Naive B cell (primary cell): Measurements from ENCODE around the gene SMIM27. TPM values are rescaled to one million over a fixed set of nuclear protein-coding genes. Genes with fewer than 3 reads are reported as not detected.

Experiments
- ATAC-seq, 2 donors: fragments of 150-1000 bp; cut with Tn5 transposase; 2 replicates each; pipeline ENCODE4 v1.10.0; 2021; ENCODE audit warnings: low read depth in 2 of 2, mild to moderate bottlenecking in 2 of 2, moderate library complexity in 2 of 2
- DNase-seq: peaks from one replicate; pipeline ENCODE4 v3.0.0; 2022
- H3K27ac Mint-ChIP-seq, 6 donors: one replicate each; pipeline ENCODE4 v1.8.0; 2020 to 2022; ENCODE audit warnings: mild to moderate bottlenecking in 6 of 6, mixed read lengths in 6 of 6, moderate library complexity in 5 of 6, inconsistent platforms in 2 of 6
- H3K27me3 Mint-ChIP-seq, 3 donors: one replicate each; pipeline ENCODE4 v1.8.0; 2021 to 2022; ENCODE audit warnings: mixed read lengths in 3 of 3, mild to moderate bottlenecking in 1 of 3
- H3K36me3 Mint-ChIP-seq, 2 donors: one replicate each; pipeline ENCODE4 v1.8.0; 2020 to 2022; ENCODE audit warnings: mixed read lengths in 2 of 2, inconsistent platforms in 1 of 2, mild to moderate bottlenecking in 1 of 2
- H3K4me1 Mint-ChIP-seq, 3 donors: one replicate each; pipeline ENCODE4 v1.8.0; 2020 to 2022; ENCODE audit warnings: mixed read lengths in 3 of 3, inconsistent platforms in 1 of 3, mild to moderate bottlenecking in 1 of 3, moderate library complexity in 1 of 3
- H3K4me3 Mint-ChIP-seq, 8 donors: one replicate each; pipeline ENCODE4 v1.8.0; 2020 to 2022; ENCODE audit warnings: mild to moderate bottlenecking in 8 of 8, mixed read lengths in 8 of 8, moderate library complexity in 8 of 8, inconsistent platforms in 2 of 8
- H3K9me3 Mint-ChIP-seq, 7 donors: one replicate each; pipeline ENCODE4 v1.8.0; 2020 to 2022; ENCODE audit warnings: mixed read lengths in 7 of 7, mild to moderate bottlenecking in 5 of 7, inconsistent platforms in 2 of 7, moderate library complexity in 1 of 7
- polyA plus RNA-seq, 6 donors: library from polyadenylated mRNA; unstranded; fragments of 300-500 nt; fragmentation: Illumina TruSeq; gene quantifications; one replicate each; pipeline ENCODE4 v1.2.3, GENCODE V29; 2021; ENCODE audit warnings: low read depth in 6 of 6

The SMIM27 gene
- polyA plus RNA-seq, 6 donors from 2014 or later: 28.8 to 107 (median 80.0) TPM

GRCh38 chr9:32570262-32570661 lies 18.1 kb downstream of the SMIM27 start:
- DNase-seq (no peak), ATAC-seq (no peak)
- peaks cover 24 to 30% (median 29%) of the 10 kb centered on the region in 3 donors for H3K4me1 Mint-ChIP-seq
- H3K27ac Mint-ChIP-seq: peak overlapping the region in 2 of 6 donors; percentile 1 to 17
- no peaks in the 10 kb centered on the region for H3K27me3 Mint-ChIP-seq
- peak overlapping the region in 1 of 8 donors; percentile 21 for H3K4me3 Mint-ChIP-seq
- H3K9me3 Mint-ChIP-seq: no peaks in the 10 kb centered on the region
- H3K36me3 Mint-ChIP-seq: peaks cover 0 to 9% of the 10 kb centered on the region in 2 donors

GRCh38 chr9:32571969-32572899 lies 20.1 kb downstream of the SMIM27 start:
- Mint-ChIP-seq H3K27me3 (peaks cover 0 to 13% (median 0%) of the 10 kb centered on the region in 3 donors), H3K9me3 (no peaks in the 10 kb centered on the region), H3K36me3 (peaks cover 0 to 9% of the 10 kb centered on the region in 2 donors), H3K4me1 (peaks cover 24 to 29% (median 26%) of the 10 kb centered on the region in 3 donors), H3K4me3 (peak overlapping the region; percentile 99 to 100 (median 100)), H3K27ac (peak overlapping the region; percentile 96 to 99 (median 98))
- DNase-seq: peak; percentile 73
- ATAC-seq: peak; percentile 81 to 83

- H3K27me3 Mint-ChIP-seq: peaks cover 0 to 17% (median 6%) of the 10 kb centered on the region in 3 donors
- peaks cover 0 to 9% of the 10 kb centered on the region in 2 donors for H3K36me3 Mint-ChIP-seq
These were observed 20.9 kb downstream of the SMIM27 start, which contains the start of gene NDUFB6 for GRCh38 chr9:32572900-32573523. NDUFB6 (minus strand) TSS chr9:32573159; CDS start chr9:32573060, 99 bp downstream.

GRCh38 chr9:32573821-32574220 lies 21.7 kb downstream of the SMIM27 start:
- no peak for ATAC-seq
- Mint-ChIP-seq H3K4me1 (peaks cover 20 to 26% (median 26%) of the 10 kb centered on the region in 3 donors), H3K36me3 (peaks cover 0 to 9% of the 10 kb centered on the region in 2 donors), H3K27me3 (peaks cover 0 to 24% (median 11%) of the 10 kb centered on the region in 3 donors), H3K4me3 (peak overlapping the region; percentile 37 to 100 (median 100)), H3K27ac (peak overlapping the region in 3 of 6 donors; percentile 49 to 99 (median 99)), H3K9me3 (no peaks in the 10 kb centered on the region)
- no peak for DNase-seq

More at GRCh38 chr9:32572900-32573523, 20.9 kb downstream of the SMIM27 start, which contains the start of gene NDUFB6:
- DNase-seq (peak; percentile 93), ATAC-seq (peak; percentile 83)
- Mint-ChIP-seq H3K9me3 (no peaks in the 10 kb centered on the region), H3K27ac (peak within 1 kb of the TSS; percentile 96 to 99 (median 98)), H3K4me3 (peak within 1 kb of the TSS; percentile 99 to 100 (median 100)), H3K4me1 (peaks cover 22 to 27% (median 26%) of the 10 kb centered on the region in 3 donors)

- H3K4me3 Mint-ChIP-seq: no peak overlapping the region
- no peak overlapping the region for H3K27ac Mint-ChIP-seq
- DNase-seq (no peak), ATAC-seq (no peak)
- peaks cover 0 to 5% of the 10 kb centered on the region in 2 donors for H3K36me3 Mint-ChIP-seq
- peaks cover 0 to 24% (median 12%) of the 10 kb centered on the region in 3 donors for H3K27me3 Mint-ChIP-seq
- no peaks in the 10 kb centered on the region for H3K9me3 Mint-ChIP-seq
- H3K4me1 Mint-ChIP-seq: peaks cover 18 to 30% (median 24%) of the 10 kb centered on the region in 3 donors
These were observed 22.7 kb downstream of the SMIM27 start for GRCh38 chr9:32574858-32575257.

GRCh38 chr9:32577316-32577715 lies 25.2 kb downstream of the SMIM27 start:
- Mint-ChIP-seq H3K36me3 (no peaks in the 10 kb centered on the region), H3K27ac (no peak overlapping the region), H3K4me3 (no peak overlapping the region), H3K4me1 (peaks cover 5 to 21% (median 14%) of the 10 kb centered on the region in 3 donors), H3K9me3 (no peaks in the 10 kb centered on the region), H3K27me3 (peaks cover 5 to 29% (median 21%) of the 10 kb centered on the region in 3 donors)
- DNase-seq (no peak), ATAC-seq (no peak)

- no peak for DNase-seq
- Mint-ChIP-seq H3K27me3 (peaks cover 5 to 29% (median 21%) of the 10 kb centered on the region in 3 donors), H3K27ac (no peak overlapping the region), H3K4me3 (no peak overlapping the region), H3K4me1 (peaks cover 0 to 7% (median 4%) of the 10 kb centered on the region in 3 donors), H3K36me3 (no peaks in the 10 kb centered on the region), H3K9me3 (no peaks in the 10 kb centered on the region)
- no peak for ATAC-seq
These were observed 26.8 kb downstream of the SMIM27 start for GRCh38 chr9:32578976-32579375.

- Mint-ChIP-seq H3K36me3 (no peaks in the 10 kb centered on the region), H3K4me3 (no peak overlapping the region), H3K9me3 (no peaks in the 10 kb centered on the region)
These were observed 27.7 kb downstream of the SMIM27 start for GRCh38 chr9:32579706-32580331.

GRCh38 chr9:32580631-32581300 lies 28.6 kb downstream of the SMIM27 start:
- no peak overlapping the region for H3K4me3 Mint-ChIP-seq
- H3K9me3 Mint-ChIP-seq: no peaks in the 10 kb centered on the region
- ATAC-seq (no peak), DNase-seq (no peak)
- no peaks in the 10 kb centered on the region for H3K36me3 Mint-ChIP-seq
- no peak overlapping the region for H3K27ac Mint-ChIP-seq
- H3K27me3 Mint-ChIP-seq: peaks cover 11 to 41% (median 30%) of the 10 kb centered on the region in 3 donors
- H3K4me1 Mint-ChIP-seq: peaks cover 0 to 7% (median 4%) of the 10 kb centered on the region in 3 donors

More at GRCh38 chr9:32579706-32580331, 27.7 kb downstream of the SMIM27 start:
- Mint-ChIP-seq H3K4me1 (peaks cover 0 to 7% (median 4%) of the 10 kb centered on the region in 3 donors), H3K27ac (no peak overlapping the region), H3K27me3 (peaks cover 9 to 35% (median 25%) of the 10 kb centered on the region in 3 donors)
- DNase-seq (peak; percentile 65), ATAC-seq (peak; percentile 54 to 60)

- H3K9me3 Mint-ChIP-seq: no peaks in the 10 kb centered on the region
- peaks cover 13 to 41% (median 38%) of the 10 kb centered on the region in 3 donors for H3K27me3 Mint-ChIP-seq
- no peak overlapping the region for H3K27ac Mint-ChIP-seq
- no peaks in the 10 kb centered on the region for H3K36me3 Mint-ChIP-seq
- DNase-seq: peak; percentile 38
- peaks cover 0 to 7% (median 4%) of the 10 kb centered on the region in 3 donors for H3K4me1 Mint-ChIP-seq
- no peak overlapping the region for H3K4me3 Mint-ChIP-seq
- ATAC-seq: peak; percentile 51 to 56
These were observed 29.5 kb downstream of the SMIM27 start for GRCh38 chr9:32581512-32582143.

- Mint-ChIP-seq H3K9me3 (no peaks in the 10 kb centered on the region), H3K4me3 (no peak overlapping the region), H3K36me3 (no peaks in the 10 kb centered on the region), H3K27me3 (peaks cover 23 to 44% (median 36%) of the 10 kb centered on the region in 3 donors), H3K4me1 (peaks cover 0 to 3% (median 0%) of the 10 kb centered on the region in 3 donors), H3K27ac (no peak overlapping the region)
- ATAC-seq (no peak), DNase-seq (no peak)
These were observed 32.7 kb downstream of the SMIM27 start for GRCh38 chr9:32584784-32585183.

- H3K4me3 Mint-ChIP-seq: no peak overlapping the region
- no peak overlapping the region for H3K27ac Mint-ChIP-seq
- DNase-seq (no peak), ATAC-seq (no peak)
- no peaks in the 10 kb centered on the region for H3K4me1 Mint-ChIP-seq
- no peaks in the 10 kb centered on the region for H3K36me3 Mint-ChIP-seq
- no peaks in the 10 kb centered on the region for H3K9me3 Mint-ChIP-seq
- H3K27me3 Mint-ChIP-seq: peaks cover 24 to 56% (median 43%) of the 10 kb centered on the region in 3 donors
These were observed 35.8 kb downstream of the SMIM27 start for GRCh38 chr9:32587901-32588300.
